Measurements from ENCODE around the gene LRRC1.

LRRC1 gene

DNA sequence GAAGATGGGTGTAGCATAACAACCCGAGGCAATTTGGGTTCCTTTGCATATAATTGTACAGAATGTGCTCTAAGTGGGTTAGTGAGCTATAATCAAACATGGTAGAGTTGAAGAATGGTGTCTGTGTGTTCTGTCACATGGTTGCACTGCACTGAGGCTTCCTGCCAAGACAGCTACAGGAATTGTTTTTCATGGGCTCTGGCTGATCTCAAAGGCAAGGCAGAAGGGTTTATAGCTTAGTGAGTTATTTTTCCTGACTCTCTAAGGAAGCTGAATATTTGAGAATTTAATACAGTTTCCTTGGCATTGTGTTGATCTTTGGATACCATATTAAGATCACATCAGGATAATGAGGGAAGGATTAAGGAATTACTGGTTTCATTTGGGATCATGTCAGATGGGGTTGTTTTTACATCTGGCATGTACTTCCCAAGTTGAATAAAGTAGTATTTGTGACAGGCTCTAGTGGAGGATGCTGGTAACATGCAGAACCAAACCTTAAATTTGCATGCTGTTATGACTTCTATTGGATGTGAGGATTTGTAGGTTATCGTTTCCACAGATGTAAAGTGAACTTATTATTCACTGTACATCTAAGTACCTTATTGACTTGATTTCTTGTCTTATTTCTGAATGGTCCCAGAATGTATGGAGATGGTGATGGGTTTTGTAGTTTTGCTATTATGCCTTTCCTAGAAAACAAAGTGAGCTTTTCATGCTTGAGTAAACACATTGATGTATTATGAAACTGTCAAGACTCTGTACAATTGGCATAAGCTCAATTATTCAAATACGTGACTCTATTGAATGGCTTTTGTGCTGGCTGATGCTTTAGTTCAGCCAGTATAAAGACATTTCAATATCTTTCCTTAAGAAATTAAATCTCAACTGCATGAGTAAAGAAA, 43.3 kb downstream of the LRRC1 start:
- Histone ChIP-seq H3K36me3 (ENCODE audit: control insufficient read depth, insufficient read depth, low read length) (no peaks in the 10 kb centered on the region), H3K9me3 (ENCODE audit: control insufficient read depth, low read length) (no peaks in the 10 kb centered on the region), H3K4me3 (ENCODE audit: insufficient read depth, low read depth, low read length, poor library complexity, severe bottlenecking) (no peak overlapping the region), H3K4me1 (ENCODE audit: control insufficient read depth, insufficient read depth, low read length, poor library complexity, severe bottlenecking) (no peaks in the 10 kb centered on the region), H3K27ac (ENCODE audit: insufficient read depth, low read length, poor library complexity, severe bottlenecking) (no peak overlapping the region), H3K27me3 (replicated peaks; ENCODE audit: control insufficient read depth, insufficient read depth, low read length, poor library complexity, severe bottlenecking) (no peaks in the 10 kb centered on the region)
- no peak for DNase-seq

DNA sequence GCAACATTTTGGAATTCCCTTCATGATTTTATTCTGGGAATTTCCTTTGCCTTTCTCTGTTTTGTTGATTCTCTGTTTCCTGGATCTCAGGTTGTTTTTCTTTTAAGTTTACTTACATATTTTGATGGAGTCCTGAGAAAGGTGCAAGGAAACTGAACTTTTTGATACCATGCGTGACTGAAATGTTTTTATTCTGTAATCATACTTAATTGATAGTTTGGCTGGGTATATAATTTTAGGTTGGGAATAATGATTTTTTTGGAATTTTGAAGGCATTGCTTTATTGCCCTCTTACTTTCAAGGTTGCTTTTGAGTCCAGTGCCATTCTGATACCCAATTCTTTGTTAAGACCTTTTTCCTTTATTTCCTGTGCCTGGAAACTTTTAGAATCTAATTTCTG, 45.2 kb downstream of the LRRC1 start:
- H3K36me3 ChIP-seq (ENCODE audit: control insufficient read depth, insufficient read depth, low read length): no peaks in the 10 kb centered on the region
- H3K4me3 ChIP-seq (ENCODE audit: insufficient read depth, low read depth, low read length, poor library complexity, severe bottlenecking): no peak overlapping the region
- no peaks in the 10 kb centered on the region for H3K4me1 ChIP-seq (ENCODE audit: control insufficient read depth, insufficient read depth, low read length, poor library complexity, severe bottlenecking)
- H3K27ac ChIP-seq (ENCODE audit: insufficient read depth, low read length, poor library complexity, severe bottlenecking): no peak overlapping the region
- DNase-seq: no peak
- no peaks in the 10 kb centered on the region for H3K27me3 ChIP-seq (replicated peaks; ENCODE audit: control insufficient read depth, insufficient read depth, low read length, poor library complexity, severe bottlenecking)
- no peaks in the 10 kb centered on the region for H3K9me3 ChIP-seq (ENCODE audit: control insufficient read depth, low read length)

- no peak overlapping the region for H3K27ac ChIP-seq (ENCODE audit: insufficient read depth, low read length, poor library complexity, severe bottlenecking)
- DNase-seq: no peak
These were observed 50.7 kb downstream of the LRRC1 start for GRCh38 chr6:53845280-53846195.

DNA sequence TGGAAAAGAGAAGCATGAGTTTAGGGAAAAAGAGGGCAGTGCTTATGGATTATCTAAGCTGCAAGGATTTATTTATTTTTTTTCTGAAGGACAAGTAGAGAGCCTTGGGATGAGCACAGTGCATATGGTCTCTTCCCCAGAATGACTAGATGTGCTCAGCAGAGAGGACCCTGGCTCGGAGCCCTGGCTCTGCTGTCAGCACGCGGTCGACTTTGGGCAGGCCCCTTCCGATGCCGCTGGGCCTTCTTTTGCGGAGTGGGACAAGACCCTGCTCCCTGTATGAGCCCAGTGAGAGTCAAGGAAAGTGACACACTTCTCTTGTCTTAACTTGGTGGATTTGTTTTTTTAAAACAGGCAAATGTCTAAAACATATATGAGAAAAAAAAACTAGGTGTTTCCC, 51.4 kb downstream of the LRRC1 start:
- no peaks in the 10 kb centered on the region for H3K36me3 ChIP-seq (ENCODE audit: control insufficient read depth, insufficient read depth, low read length)
- DNase-seq: no peak
- H3K27me3 ChIP-seq (replicated peaks; ENCODE audit: control insufficient read depth, insufficient read depth, low read length, poor library complexity, severe bottlenecking): no peaks in the 10 kb centered on the region

More at GRCh38 chr6:53845280-53846195, 50.7 kb downstream of the LRRC1 start:
- Histone ChIP-seq H3K9me3 (ENCODE audit: control insufficient read depth, low read length) (no peaks in the 10 kb centered on the region), H3K27me3 (replicated peaks; ENCODE audit: control insufficient read depth, insufficient read depth, low read length, poor library complexity, severe bottlenecking) (no peaks in the 10 kb centered on the region), H3K36me3 (ENCODE audit: control insufficient read depth, insufficient read depth, low read length) (no peaks in the 10 kb centered on the region), H3K4me3 (ENCODE audit: insufficient read depth, low read depth, low read length, poor library complexity, severe bottlenecking) (no peak overlapping the region), H3K4me1 (ENCODE audit: control insufficient read depth, insufficient read depth, low read length, poor library complexity, severe bottlenecking) (no peaks in the 10 kb centered on the region)

DNA sequence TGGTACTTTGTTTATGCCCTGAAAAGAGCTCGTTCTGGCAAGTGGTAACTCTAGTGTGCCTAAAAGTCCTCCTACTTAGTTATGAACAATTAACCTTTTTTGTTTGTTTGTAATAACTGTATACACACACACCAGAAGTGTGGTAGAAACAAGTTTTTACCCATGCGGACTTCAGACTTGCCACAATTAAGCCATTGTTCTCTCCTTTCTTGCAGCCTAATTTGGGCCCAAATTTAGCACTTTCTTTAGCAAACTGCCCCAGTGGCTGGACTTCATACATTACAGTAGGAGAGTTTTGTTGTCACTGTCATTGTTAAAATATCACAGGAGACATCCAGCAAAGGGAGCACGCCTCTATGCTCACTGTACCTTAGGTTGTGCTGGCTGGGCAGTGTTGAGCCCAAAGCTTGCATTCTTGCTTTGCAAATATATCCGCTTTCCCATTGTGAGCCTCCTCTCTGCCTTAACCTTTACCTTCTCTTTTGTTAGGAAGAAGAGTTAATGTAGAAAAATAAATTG, 53.0 kb downstream of the LRRC1 start:
- Histone ChIP-seq H3K27ac (ENCODE audit: insufficient read depth, low read length, poor library complexity, severe bottlenecking) (no peak overlapping the region), H3K36me3 (ENCODE audit: control insufficient read depth, insufficient read depth, low read length) (no peaks in the 10 kb centered on the region), H3K4me1 (ENCODE audit: control insufficient read depth, insufficient read depth, low read length, poor library complexity, severe bottlenecking) (no peaks in the 10 kb centered on the region), H3K4me3 (ENCODE audit: insufficient read depth, low read depth, low read length, poor library complexity, severe bottlenecking) (no peak overlapping the region), H3K27me3 (replicated peaks; ENCODE audit: control insufficient read depth, insufficient read depth, low read length, poor library complexity, severe bottlenecking) (no peaks in the 10 kb centered on the region), H3K9me3 (ENCODE audit: control insufficient read depth, low read length) (no peaks in the 10 kb centered on the region)
- no peak for DNase-seq

More for the DNA sequence above, 51.4 kb downstream of the LRRC1 start:
- Histone ChIP-seq H3K4me1 (ENCODE audit: control insufficient read depth, insufficient read depth, low read length, poor library complexity, severe bottlenecking) (no peaks in the 10 kb centered on the region), H3K9me3 (ENCODE audit: control insufficient read depth, low read length) (no peaks in the 10 kb centered on the region), H3K4me3 (ENCODE audit: insufficient read depth, low read depth, low read length, poor library complexity, severe bottlenecking) (no peak overlapping the region), H3K27ac (ENCODE audit: insufficient read depth, low read length, poor library complexity, severe bottlenecking) (no peak overlapping the region)

- Histone ChIP-seq H3K4me1 (ENCODE audit: control insufficient read depth, insufficient read depth, low read length, poor library complexity, severe bottlenecking) (no peaks in the 10 kb centered on the region), H3K9me3 (ENCODE audit: control insufficient read depth, low read length) (no peaks in the 10 kb centered on the region), H3K27me3 (replicated peaks; ENCODE audit: control insufficient read depth, insufficient read depth, low read length, poor library complexity, severe bottlenecking) (no peaks in the 10 kb centered on the region), H3K27ac (ENCODE audit: insufficient read depth, low read length, poor library complexity, severe bottlenecking) (no peak overlapping the region), H3K36me3 (ENCODE audit: control insufficient read depth, insufficient read depth, low read length) (no peaks in the 10 kb centered on the region), H3K4me3 (ENCODE audit: insufficient read depth, low read depth, low read length, poor library complexity, severe bottlenecking) (no peak overlapping the region)
- no peak for DNase-seq
These were observed 55.7 kb downstream of the LRRC1 start for GRCh38 chr6:53850527-53850926.

DNA sequence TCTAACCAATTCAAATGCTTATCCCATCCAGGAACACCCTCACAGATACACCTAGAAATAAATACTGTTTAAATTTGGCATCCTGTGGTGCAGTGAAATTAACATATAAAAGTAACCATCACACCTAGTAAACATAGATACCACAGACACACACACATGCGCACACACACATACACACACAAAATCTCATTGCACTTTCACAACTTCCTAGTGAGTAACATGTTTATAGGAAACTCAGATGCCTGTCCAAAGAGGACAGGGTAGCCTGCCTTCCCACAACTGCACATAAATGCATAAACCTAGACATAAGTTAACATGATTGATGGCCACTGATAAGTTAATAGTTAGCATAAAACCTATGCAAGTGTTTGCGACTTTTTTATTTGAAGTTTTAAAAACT, 56.8 kb downstream of the LRRC1 start:
- Histone ChIP-seq H3K36me3 (ENCODE audit: control insufficient read depth, insufficient read depth, low read length) (no peaks in the 10 kb centered on the region), H3K4me3 (ENCODE audit: insufficient read depth, low read depth, low read length, poor library complexity, severe bottlenecking) (no peak overlapping the region), H3K4me1 (ENCODE audit: control insufficient read depth, insufficient read depth, low read length, poor library complexity, severe bottlenecking) (no peaks in the 10 kb centered on the region), H3K27me3 (replicated peaks; ENCODE audit: control insufficient read depth, insufficient read depth, low read length, poor library complexity, severe bottlenecking) (no peaks in the 10 kb centered on the region), H3K9me3 (ENCODE audit: control insufficient read depth, low read length) (no peaks in the 10 kb centered on the region), H3K27ac (ENCODE audit: insufficient read depth, low read length, poor library complexity, severe bottlenecking) (no peak overlapping the region)
- no peak for DNase-seq

DNA sequence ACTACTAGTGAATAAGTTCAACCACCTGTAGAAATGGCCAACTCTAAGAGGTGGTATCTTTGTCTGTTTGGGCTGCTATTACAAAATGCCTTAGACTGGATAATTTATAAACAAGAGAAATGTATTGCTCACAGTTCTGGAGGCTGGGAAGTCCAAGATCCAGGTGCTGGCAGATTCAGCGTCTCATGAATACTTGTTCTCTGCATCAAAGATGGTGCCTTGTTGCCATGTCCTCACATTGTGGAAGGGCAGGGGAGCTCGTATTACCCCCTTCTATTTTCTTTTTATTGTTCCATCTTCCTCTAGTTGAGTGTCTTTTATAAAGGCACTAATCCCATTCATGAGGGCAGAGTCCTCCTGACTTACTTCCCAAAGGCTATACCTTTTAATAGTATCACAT, 58.0 kb downstream of the LRRC1 start:
- no peak overlapping the region for H3K27ac ChIP-seq (ENCODE audit: insufficient read depth, low read length, poor library complexity, severe bottlenecking)
- DNase-seq: no peak
- no peaks in the 10 kb centered on the region for H3K36me3 ChIP-seq (ENCODE audit: control insufficient read depth, insufficient read depth, low read length)
- H3K9me3 ChIP-seq (ENCODE audit: control insufficient read depth, low read length): no peaks in the 10 kb centered on the region
- no peak overlapping the region for H3K4me3 ChIP-seq (ENCODE audit: insufficient read depth, low read depth, low read length, poor library complexity, severe bottlenecking)
- no peaks in the 10 kb centered on the region for H3K27me3 ChIP-seq (replicated peaks; ENCODE audit: control insufficient read depth, insufficient read depth, low read length, poor library complexity, severe bottlenecking)
- H3K4me1 ChIP-seq (ENCODE audit: control insufficient read depth, insufficient read depth, low read length, poor library complexity, severe bottlenecking): no peaks in the 10 kb centered on the region

DNA sequence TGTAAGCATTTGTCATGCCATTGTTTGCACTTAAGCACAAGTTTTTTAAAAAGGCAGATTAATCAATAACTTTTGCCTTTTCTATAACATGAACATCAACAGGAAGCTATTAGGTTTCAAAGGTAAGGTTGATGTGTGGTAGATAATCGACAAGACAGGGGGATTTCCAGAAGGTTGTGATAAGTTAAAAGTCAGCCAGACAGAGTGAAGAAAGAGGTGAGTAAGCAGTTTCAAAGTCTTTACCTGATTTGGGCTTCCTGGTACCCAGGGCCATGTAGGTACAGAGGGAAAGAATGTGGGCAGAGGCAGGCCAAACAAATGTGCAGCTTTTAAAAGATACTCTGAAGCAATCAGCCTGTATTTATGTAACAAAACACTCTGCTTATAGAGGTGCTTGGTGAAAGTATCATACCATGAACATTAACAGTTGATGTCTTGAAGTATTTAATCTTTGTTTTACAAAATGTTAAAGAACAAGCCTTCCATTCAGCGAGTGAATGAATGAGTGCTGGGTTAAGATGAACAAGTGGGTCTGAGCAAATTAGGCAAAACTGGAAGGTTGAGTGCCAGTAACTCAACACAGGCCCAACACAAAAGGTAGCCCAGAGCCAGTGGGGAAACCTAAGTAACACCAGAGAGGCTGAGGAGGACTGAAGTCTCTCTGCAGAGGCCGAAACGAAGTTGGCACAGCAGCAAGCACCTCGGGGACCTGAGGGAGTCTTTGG, 60.2 kb downstream of the LRRC1 start:
- no peak for DNase-seq

More for the DNA sequence above, 60.2 kb downstream of the LRRC1 start:
- no peak overlapping the region for H3K4me3 ChIP-seq (ENCODE audit: insufficient read depth, low read depth, low read length, poor library complexity, severe bottlenecking)
- no peaks in the 10 kb centered on the region for H3K36me3 ChIP-seq (ENCODE audit: control insufficient read depth, insufficient read depth, low read length)
- no peaks in the 10 kb centered on the region for H3K9me3 ChIP-seq (ENCODE audit: control insufficient read depth, low read length)
- H3K4me1 ChIP-seq (ENCODE audit: control insufficient read depth, insufficient read depth, low read length, poor library complexity, severe bottlenecking): no peaks in the 10 kb centered on the region
- H3K27ac ChIP-seq (ENCODE audit: insufficient read depth, low read length, poor library complexity, severe bottlenecking): no peak overlapping the region
- no peaks in the 10 kb centered on the region for H3K27me3 ChIP-seq (replicated peaks; ENCODE audit: control insufficient read depth, insufficient read depth, low read length, poor library complexity, severe bottlenecking)
